Endodermal cell (in vitro differentiated cells): ENCODE measurements around the gene MINDY4B. TPM values are rescaled to one million over a fixed set of nuclear protein-coding genes. Genes with fewer than 3 reads are reported as not detected.

Source experiments
- DNase-seq: peaks from one replicate; pipeline ENCODE4 v3.0.0-alpha.2; 2017
- H3K27ac ChIP-seq: 2 replicates; pipeline ENCODE4 v1.5.1; 2013; ENCODE audit warnings: mild to moderate bottlenecking, low read depth, low read length, moderate library complexity
- H3K27me3 ChIP-seq: 2 replicates; pipeline ENCODE4 v1.6.1; 2013; ENCODE audit warnings: mild to moderate bottlenecking, low read length, moderate library complexity; ENCODE audit not compliant: insufficient read depth, control insufficient read depth, poor library complexity, severe bottlenecking
- H3K36me3 ChIP-seq: 2 replicates; pipeline ENCODE4 v1.7.0; 2013; ENCODE audit warnings: mild to moderate bottlenecking, low read length, moderate library complexity; ENCODE audit not compliant: control insufficient read depth, insufficient read depth
- H3K4me1 ChIP-seq: one replicate; pipeline ENCODE4 v1.7.0; 2013; ENCODE audit warnings: low read length; ENCODE audit not compliant: control insufficient read depth, insufficient read depth
- H3K4me3 ChIP-seq: 2 replicates; pipeline ENCODE4 v1.5.1; 2013; ENCODE audit warnings: mild to moderate bottlenecking, low read length, moderate library complexity
- H3K9ac ChIP-seq: 2 replicates; pipeline ENCODE4 v1.6.1; 2013; ENCODE audit warnings: mild to moderate bottlenecking, low read length, moderate library complexity; ENCODE audit not compliant: poor library complexity, severe bottlenecking; ENCODE audit errors: extremely low read depth
- H3K9me3 ChIP-seq: 2 replicates; pipeline ENCODE4 v1.6.1; 2013; ENCODE audit warnings: mild to moderate bottlenecking, low read length, moderate library complexity; ENCODE audit not compliant: control insufficient read depth
- H3K27ac Mint-ChIP-seq: 2 replicates; pipeline ENCODE4 v1.8.0; 2020; ENCODE audit warnings: mixed read lengths
- H3K27me3 Mint-ChIP-seq: 2 replicates; pipeline ENCODE4 v1.8.0; 2021; ENCODE audit warnings: mild to moderate bottlenecking, mixed read lengths; ENCODE audit not compliant: insufficient read depth
- H3K36me3 Mint-ChIP-seq: 2 replicates; pipeline ENCODE4 v1.8.0; 2020; ENCODE audit warnings: low read depth, mixed read lengths
- H3K4me1 Mint-ChIP-seq: 2 replicates; pipeline ENCODE4 v1.8.0; 2020; ENCODE audit warnings: mixed read lengths
- H3K4me3 Mint-ChIP-seq: 2 replicates; pipeline ENCODE4 v1.8.0; 2020; ENCODE audit warnings: mild to moderate bottlenecking, moderate library complexity, mixed read lengths
- H3K9me3 Mint-ChIP-seq: 2 replicates; pipeline ENCODE4 v1.8.0; 2020; ENCODE audit warnings: mild to moderate bottlenecking, mixed read lengths
- WGBS, 2 experiments: methylation state at CpG; one replicate each; pipeline versions ENCODE4 v1.1.5 to v1.1.7; 2013; ENCODE audit warnings: missing lambda C conversion rate in 2 of 2, mixed read lengths in 1 of 2; ENCODE audit not compliant: insufficient coverage in 1 of 2, insufficient read length in 1 of 2; 5-methylcytosine and 5-hydroxymethylcytosine counted together
- long read RNA-seq, 4 experiments: library from polyadenylated mRNA in 2 of 4; library from RNA in 1 of 4; library from capped mRNA in 1 of 4; stranded (forward) in 3 of 4; unstranded in 1 of 4; transcript quantifications; one replicate each; pipeline ENCODE4 v2.0.0, GENCODE V29; 2020 to 2021; ENCODE audit warnings: inconsistent platforms in 1 of 4
- polyA plus RNA-seq, 2 experiments: library from polyadenylated mRNA; stranded (reverse); fragments of 50-300 nt; gene quantifications; one replicate each; pipeline ENCODE4 v1.2.3, GENCODE V29; 2013
- total RNA-seq, 2 donors: library from RNA; stranded (reverse); fragmentation: NEBNext Ultra II Directional in 1 of 2; extraction: Animal tissue kit (Norgen Biotek cat#: 25700) in 1 of 2; gene quantifications; 2 replicates in 1 of 2; 3 replicates in 1 of 2; pipeline ENCODE4 v1.2.1, GENCODE V29; 2021
- TF ChIP-seq, protein P1 (sequence below): fragments of 200-600 bp; sonication (generic); conservative IDR thresholded peaks from 2 replicates; pipeline ENCODE4 v1.5.0; 2021; ENCODE audit warnings: antibody characterized with exemption, mild to moderate bottlenecking

MINDY4B gene
- total RNA-seq, result not detected
- not detected for polyA plus RNA-seq (2013, experiment 1 of 2)
- polyA plus RNA-seq (2013, experiment 2 of 2), result not detected
- long read RNA-seq, experiment 1, result 0 reads
- long read RNA-seq, experiment 2, result 0 reads
- long read RNA-seq, experiment 3, result 0 reads
- long read RNA-seq, experiment 4, result 0 reads

DNA sequence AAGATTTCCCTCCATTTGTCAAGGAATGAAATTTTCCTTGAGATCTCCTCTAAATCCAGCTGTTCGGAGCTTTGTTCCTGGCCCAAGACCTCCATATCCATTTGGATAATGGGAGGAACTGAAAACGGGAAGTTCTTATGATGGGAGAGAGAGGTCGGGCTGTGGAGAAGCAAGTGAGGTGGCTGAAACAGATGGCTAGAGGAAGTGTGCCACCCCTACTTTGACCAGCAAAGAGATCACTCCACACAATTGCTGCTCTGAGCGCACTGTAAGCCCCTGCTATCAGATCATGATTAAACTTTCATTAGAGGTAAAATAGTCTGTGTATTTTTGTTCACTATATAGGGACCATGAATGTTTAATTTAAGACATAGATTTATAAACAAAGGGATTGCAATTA lies at the start of gene MINDY4B:
Gene MINDY4B, minus strand, starts transcription at position 101 of the 400 bp plus-strand sequence. Its CDS starts 0 bp downstream, at position 101.
- TF ChIP-seq, protein P1, sequence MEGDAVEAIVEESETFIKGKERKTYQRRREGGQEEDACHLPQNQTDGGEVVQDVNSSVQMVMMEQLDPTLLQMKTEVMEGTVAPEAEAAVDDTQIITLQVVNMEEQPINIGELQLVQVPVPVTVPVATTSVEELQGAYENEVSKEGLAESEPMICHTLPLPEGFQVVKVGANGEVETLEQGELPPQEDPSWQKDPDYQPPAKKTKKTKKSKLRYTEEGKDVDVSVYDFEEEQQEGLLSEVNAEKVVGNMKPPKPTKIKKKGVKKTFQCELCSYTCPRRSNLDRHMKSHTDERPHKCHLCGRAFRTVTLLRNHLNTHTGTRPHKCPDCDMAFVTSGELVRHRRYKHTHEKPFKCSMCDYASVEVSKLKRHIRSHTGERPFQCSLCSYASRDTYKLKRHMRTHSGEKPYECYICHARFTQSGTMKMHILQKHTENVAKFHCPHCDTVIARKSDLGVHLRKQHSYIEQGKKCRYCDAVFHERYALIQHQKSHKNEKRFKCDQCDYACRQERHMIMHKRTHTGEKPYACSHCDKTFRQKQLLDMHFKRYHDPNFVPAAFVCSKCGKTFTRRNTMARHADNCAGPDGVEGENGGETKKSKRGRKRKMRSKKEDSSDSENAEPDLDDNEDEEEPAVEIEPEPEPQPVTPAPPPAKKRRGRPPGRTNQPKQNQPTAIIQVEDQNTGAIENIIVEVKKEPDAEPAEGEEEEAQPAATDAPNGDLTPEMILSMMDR, result no peak
- H3K4me3 Mint-ChIP-seq, result no peak within 1 kb of the TSS
- DNase-seq, result no peak
- H3K27me3 ChIP-seq, result no peaks in the 10 kb centered on the region
- no peaks in the 10 kb centered on the region for H3K27me3 Mint-ChIP-seq
- peaks cover 10% of the 10 kb centered on the region for H3K4me1 Mint-ChIP-seq
- no peaks in the 10 kb centered on the region for H3K36me3 Mint-ChIP-seq
- H3K27ac Mint-ChIP-seq, result no peak within 1 kb of the TSS
- no peak within 1 kb of the TSS for H3K9ac ChIP-seq
- H3K4me3 ChIP-seq, result no peak within 1 kb of the TSS
- no peaks in the 10 kb centered on the region for H3K36me3 ChIP-seq
- no peaks in the 10 kb centered on the region for H3K9me3 Mint-ChIP-seq
- H3K27ac ChIP-seq, result no peak within 1 kb of the TSS
- WGBS, 2 experiments, result 95% methylated on average over 4 of the region's 4 CpGs; no CpG with 5 or more reads in 1 of the 2 experiments
- H3K9me3 ChIP-seq, result no peaks in the 10 kb centered on the region
- no peaks in the 10 kb centered on the region for H3K4me1 ChIP-seq

DNA sequence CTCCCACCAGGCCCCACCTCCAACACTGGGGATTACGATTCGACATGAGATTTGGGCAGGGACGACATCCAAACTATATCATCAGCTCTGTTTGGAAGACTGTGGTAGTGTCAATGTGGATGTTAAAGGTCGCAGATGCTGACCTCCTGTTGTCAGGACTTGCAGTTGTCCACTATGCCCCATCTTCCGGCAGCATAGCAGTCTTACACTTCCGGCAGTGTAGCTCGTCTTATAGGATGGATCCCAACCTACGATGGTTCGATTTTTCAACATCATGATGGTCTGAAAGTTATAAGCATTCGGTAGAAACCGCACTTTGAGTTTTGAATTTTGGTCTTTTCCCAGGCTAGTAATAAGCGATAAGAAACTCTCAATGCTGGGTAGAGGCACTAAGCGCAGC lies 46.7 kb upstream of the MINDY4B start:
- Histone ChIP-seq H3K9ac (no peak overlapping the region), H3K36me3 (no peaks in the 10 kb centered on the region), H3K27me3 (no peaks in the 10 kb centered on the region), H3K9me3 (no peaks in the 10 kb centered on the region), H3K4me3 (no peak overlapping the region), H3K27ac (no peak overlapping the region), H3K4me1 (no peaks in the 10 kb centered on the region)
- H3K4me3 Mint-ChIP-seq, result no peak overlapping the region
- no peak overlapping the region for H3K27ac Mint-ChIP-seq
- TF ChIP-seq, protein P1, result no peak
- no peaks in the 10 kb centered on the region for H3K4me1 Mint-ChIP-seq
- H3K9me3 Mint-ChIP-seq, result no peaks in the 10 kb centered on the region
- no peak for DNase-seq
- no peaks in the 10 kb centered on the region for H3K27me3 Mint-ChIP-seq
- 91 to 93% methylated on average over 10 to 13 of the region's 13 CpGs for whole genome bisulfite sequencing, 2 experiments
- H3K36me3 Mint-ChIP-seq, result no peaks in the 10 kb centered on the region

DNA sequence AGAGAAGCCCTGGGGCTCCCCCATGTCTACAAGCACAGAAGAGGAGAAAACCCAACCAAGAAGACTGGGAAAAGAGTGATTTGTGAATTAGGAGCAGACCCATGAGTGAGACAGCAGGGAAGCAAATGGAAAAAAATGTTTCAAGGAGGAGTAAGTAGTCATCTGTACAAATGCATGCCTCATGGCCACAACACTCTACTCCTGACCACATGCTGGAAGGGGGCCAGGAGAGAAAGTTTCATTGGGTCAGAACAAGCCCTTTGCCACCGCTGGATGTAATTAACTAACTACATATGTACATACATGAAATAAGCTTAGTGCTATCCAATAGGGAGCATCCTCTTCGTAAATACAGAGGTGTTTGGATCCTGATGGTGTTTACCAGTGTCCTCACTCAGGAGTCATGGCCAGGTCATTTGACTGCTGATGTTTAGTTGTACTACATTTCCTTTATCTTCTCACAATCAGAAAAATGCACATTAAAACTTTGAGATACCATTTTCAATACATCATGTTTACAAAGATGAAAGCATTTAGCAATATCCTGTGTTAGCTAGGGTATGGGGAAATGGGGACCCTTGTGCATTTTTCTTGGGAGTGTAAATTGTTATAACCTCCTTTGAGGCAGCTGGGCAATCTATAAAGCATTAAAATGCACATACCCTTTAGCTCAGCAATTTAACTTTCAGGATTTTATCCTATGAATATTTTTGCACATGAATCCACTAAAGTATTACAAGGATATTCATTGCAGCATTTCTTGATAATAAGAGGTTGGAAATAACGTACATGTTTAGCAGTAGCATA lies 40.2 kb upstream of the MINDY4B start:
- Mint-ChIP-seq H3K9me3 (no peaks in the 10 kb centered on the region), H3K36me3 (no peaks in the 10 kb centered on the region), H3K27me3 (no peaks in the 10 kb centered on the region), H3K27ac (no peak overlapping the region), H3K4me3 (no peak overlapping the region), H3K4me1 (no peaks in the 10 kb centered on the region)
- DNase-seq, result no peak
- TF ChIP-seq, protein P1, result no peak
- 73 to 94% methylated on average over 2 to 3 of the region's 3 CpGs for WGBS, 2 experiments
- Histone ChIP-seq H3K27me3 (no peaks in the 10 kb centered on the region), H3K4me1 (no peaks in the 10 kb centered on the region), H3K27ac (no peak overlapping the region), H3K9ac (no peak overlapping the region), H3K9me3 (no peaks in the 10 kb centered on the region), H3K4me3 (no peak overlapping the region), H3K36me3 (no peaks in the 10 kb centered on the region)
